HG03565 (cell line): Measurements from ENCODE around the gene GALNT9.
"Not testable (repeated sequence)": the region's sequence is repeated elsewhere in the genome, so short reads cannot be mapped to it uniquely, and the experiment has no call there.

Experiments
- ATAC-seq: cut with Tn5 transposase; IDR thresholded peaks from one replicate; pipeline ENCODE4 v1.9.1; 2021; ENCODE audit warnings: mild to moderate bottlenecking, moderate library complexity; ENCODE audit not compliant: unreplicated experiment

The GALNT9 gene

DNA sequence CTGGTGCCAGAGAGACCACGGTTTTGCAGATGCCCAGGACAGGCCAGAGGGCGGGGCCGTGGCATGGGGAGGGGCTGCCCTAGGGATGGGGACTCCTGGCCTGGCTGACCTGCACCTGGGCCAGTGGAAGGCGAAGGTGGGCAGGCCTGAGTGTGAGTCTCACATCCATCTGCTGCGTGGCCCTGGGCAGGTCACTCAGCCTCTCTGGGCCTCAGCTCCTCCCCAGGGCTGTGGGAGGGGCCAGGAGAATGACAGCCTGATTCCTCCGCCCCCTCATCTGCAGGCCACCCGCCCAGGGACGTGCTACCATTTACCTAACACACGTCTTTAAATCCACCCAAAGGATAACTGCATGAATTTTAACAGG is 90.9 kb downstream of the GALNT9 start:
- no peak for ATAC-seq

DNA sequence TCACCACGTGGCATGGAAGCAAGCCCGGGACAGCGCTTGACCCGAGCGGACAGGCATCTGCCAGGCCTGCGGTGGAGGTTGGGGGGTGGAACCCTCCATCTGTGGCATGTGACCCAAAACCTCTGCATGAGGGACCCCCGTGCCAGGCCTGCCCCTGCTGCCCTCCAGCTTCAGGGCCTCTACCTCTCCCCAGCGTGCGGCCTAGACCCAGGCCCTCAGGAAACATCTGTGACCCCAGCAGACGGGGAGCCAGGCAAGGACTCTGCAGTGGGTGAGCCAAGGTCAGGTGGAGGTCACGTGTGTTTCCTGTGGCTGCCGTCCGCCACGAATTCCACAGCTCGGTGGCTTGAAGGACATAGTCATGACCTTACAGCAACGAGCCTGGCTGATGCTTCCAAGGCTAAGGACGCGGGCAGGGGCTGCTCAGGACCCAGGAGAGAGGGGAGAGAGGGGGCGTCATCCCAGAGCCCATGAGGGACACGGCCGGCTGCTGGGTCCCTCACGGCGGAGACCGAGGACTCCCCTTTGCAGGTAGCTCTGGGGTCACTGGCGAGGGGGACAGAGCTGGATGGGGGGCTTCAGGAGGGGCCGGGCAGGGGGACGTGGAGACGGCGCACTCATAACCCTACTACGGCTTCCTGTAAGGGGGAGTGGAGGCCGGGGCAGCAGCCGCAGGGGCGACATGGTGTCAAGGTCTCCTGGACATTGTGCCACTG is 91.5 kb downstream of the GALNT9 start:
- ATAC-seq: no peak

GRCh38 chr12:132236930-132237771 is 92.2 kb downstream of the GALNT9 start:
- no peak for ATAC-seq

GRCh38 chr12:132236129-132236929 is 93.1 kb downstream of the GALNT9 start:
- ATAC-seq: no peak

GRCh38 chr12:132235116-132235820 is 94.1 kb downstream of the GALNT9 start:
- ATAC-seq: no peak

- no peak for ATAC-seq
These were observed 99.0 kb downstream of the GALNT9 start for GRCh38 chr12:132230381-132230780.

DNA sequence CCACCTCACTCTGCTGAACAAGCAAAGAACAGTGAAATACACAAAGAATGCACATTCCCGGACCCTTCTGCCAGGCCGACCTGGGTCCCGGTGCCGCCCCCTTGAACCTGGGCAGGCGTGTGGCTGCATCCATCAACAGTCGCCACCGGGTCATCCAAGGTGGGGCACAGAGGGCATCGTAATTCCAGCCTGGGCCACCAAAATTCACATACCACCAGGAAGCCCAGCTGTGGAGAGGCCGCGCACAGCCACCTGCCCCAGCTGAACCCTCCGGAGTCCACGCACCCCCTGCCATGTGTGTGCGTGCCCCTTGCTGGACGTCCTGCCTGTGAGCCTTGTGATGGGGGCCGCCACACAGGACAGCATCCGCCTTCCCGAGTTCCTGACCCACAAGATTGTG is 99.5 kb downstream of the GALNT9 start:
- no peak for ATAC-seq

GRCh38 chr12:132229193-132229760 is 100.1 kb downstream of the GALNT9 start:
- ATAC-seq: no peak

GRCh38 chr12:132228476-132229192 is 100.8 kb downstream of the GALNT9 start:
- ATAC-seq: no peak

DNA sequence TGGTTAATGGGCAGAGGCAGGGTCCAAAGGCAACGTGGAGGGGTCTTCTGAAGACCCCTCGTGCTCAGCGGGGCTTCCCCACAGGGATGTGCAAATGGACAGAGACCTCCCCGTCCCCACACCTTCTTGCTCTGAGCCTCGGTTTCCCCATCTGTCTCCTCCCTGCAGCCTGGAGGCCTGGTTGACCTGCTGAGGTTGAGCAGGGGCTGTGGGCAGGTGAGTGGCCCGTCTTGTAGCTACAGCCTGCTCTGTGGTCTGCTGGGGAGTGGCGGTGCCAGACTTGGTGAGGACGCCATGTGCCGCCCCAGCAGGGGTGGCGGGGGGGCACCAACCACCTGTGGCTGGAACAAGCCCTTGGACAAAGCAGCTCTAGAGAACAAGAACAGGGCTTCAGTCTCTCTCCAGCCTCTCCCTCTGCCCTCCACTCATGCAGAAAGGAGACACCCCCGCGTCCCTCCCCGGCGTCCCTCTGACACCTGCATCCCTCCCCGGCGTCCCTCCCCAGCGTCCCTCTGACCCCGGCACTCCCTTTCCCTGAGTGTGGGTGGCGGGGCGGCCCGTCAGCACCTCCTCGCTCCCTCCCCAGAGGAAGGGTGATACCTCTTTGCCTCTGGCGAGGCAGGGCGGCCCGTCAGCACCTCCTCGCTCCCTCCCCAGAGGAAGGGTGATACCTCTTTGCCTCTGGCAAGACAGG is 101.5 kb downstream of the GALNT9 start:
- no peak for ATAC-seq

GRCh38 chr12:132227118-132227517 is 102.3 kb downstream of the GALNT9 start:
- no peak for ATAC-seq

DNA sequence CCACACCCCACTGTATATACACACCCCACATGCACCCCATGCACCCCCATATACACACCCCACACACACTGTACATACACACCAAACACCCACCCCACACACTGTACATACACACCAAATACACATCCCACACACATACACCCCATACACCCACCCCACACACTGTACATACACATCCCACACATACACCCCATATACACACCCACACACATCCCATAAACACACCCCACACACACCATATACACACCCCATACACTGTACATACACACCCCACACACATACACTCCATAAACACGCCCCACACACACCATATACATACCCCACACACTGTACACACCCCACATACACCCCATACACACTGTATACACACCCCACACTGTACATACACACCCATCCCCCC is 102.8 kb downstream of the GALNT9 start:
- ATAC-seq: no peak

GRCh38 chr12:132225214-132225613 is 104.2 kb downstream of the GALNT9 start:
- ATAC-seq: no peak

- ATAC-seq: no peak
These were observed 104.9 kb downstream of the GALNT9 start for GRCh38 chr12:132224484-132224883.

GRCh38 chr12:132222808-132223173 is 106.6 kb downstream of the GALNT9 start:
- ATAC-seq: no peak

GRCh38 chr12:132222096-132222807 is 107.1 kb downstream of the GALNT9 start:
- no peak for ATAC-seq

- ATAC-seq: not testable (repeated sequence)
These were observed 109.6 kb downstream of the GALNT9 start for GRCh38 chr12:132219761-132220160.

- no peak for ATAC-seq
These were observed 110.1 kb downstream of the GALNT9 start for GRCh38 chr12:132219323-132219722.

GRCh38 chr12:132218915-132219314 is 110.5 kb downstream of the GALNT9 start:
- ATAC-seq: no peak
